GM12878 (cell line): Measurements from ENCODE around the gene NCAPD2. TPM values are rescaled to one million over a fixed set of nuclear protein-coding genes. Genes with fewer than 3 reads are reported as not detected.

Experiments used
- BHLHE40 ChIP-seq, 2 experiments: fragments of 450-650 bp in 1 of 2; IDR thresholded peaks; 2 replicates each; pipeline ENCODE4 v1.6.1; 2011 to 2017; ENCODE audit warnings: low read depth in 2 of 2, borderline replicate concordance in 1 of 2, improper control_type of control experiment in 1 of 2, low read length in 1 of 2, mild to moderate bottlenecking in 1 of 2
- CBX3 ChIP-seq: fragments of 200-600 bp; sonication (generic); IDR thresholded peaks from 2 replicates; pipeline ENCODE4 v1.6.1; 2016; ENCODE audit warnings: low read depth, borderline replicate concordance
- CEBPB ChIP-seq, 2 experiments: fragments of 150-350 bp in 1 of 2; IDR thresholded peaks; 2 replicates each; pipeline ENCODE4 v1.6.1; 2012 to 2014; ENCODE audit warnings: low read depth in 2 of 2, low read length in 2 of 2, borderline replicate concordance in 1 of 2, inconsistent platforms in 1 of 2
- CHD4 ChIP-seq: fragments of 200-600 bp; sonication (generic); IDR thresholded peaks from 2 replicates; pipeline ENCODE4 v1.6.1; 2016; ENCODE audit warnings: mild to moderate bottlenecking
- EZH2 ChIP-seq: IDR thresholded peaks from 2 replicates; pipeline ENCODE4 v1.6.1; 2012; ENCODE audit warnings: low read depth, mild to moderate bottlenecking, control low read depth, inconsistent platforms, low read length, borderline replicate concordance; ENCODE audit not compliant: control insufficient read depth
- HDGF ChIP-seq: fragments of 450-650 bp; IDR thresholded peaks from 2 replicates; pipeline ENCODE4 v1.6.1; 2016; ENCODE audit warnings: antibody characterized with exemption
- MTA2 ChIP-seq: fragments of 450-650 bp; IDR thresholded peaks from 2 replicates; pipeline ENCODE4 v1.6.1; 2016; ENCODE audit warnings: low read depth, mild to moderate bottlenecking, moderate library complexity
- POLR2A ChIP-seq: IDR thresholded peaks from 2 replicates; pipeline ENCODE4 v1.6.1; 2011; ENCODE audit warnings: low read depth, mild to moderate bottlenecking, low read length
- RAD51 ChIP-seq: fragments of 450-650 bp; IDR thresholded peaks from 2 replicates; pipeline ENCODE4 v1.6.1; 2016; ENCODE audit warnings: moderate library complexity, mild to moderate bottlenecking, inconsistent platforms
- RELA ChIP-seq: fragments of 450-650 bp; IDR thresholded peaks from 2 replicates; pipeline ENCODE4 v1.8.0; 2014; ENCODE audit warnings: borderline replicate concordance; ENCODE audit not compliant: partially characterized antibody
- SRF ChIP-seq, 2 experiments: IDR thresholded peaks; 2 replicates each; pipeline ENCODE4 v1.6.1; 2011; ENCODE audit warnings: low read depth in 2 of 2, low read length in 2 of 2, mild to moderate bottlenecking in 1 of 2, moderate library complexity in 1 of 2
- STAT1 ChIP-seq: fragments of 450-650 bp; conservative IDR thresholded peaks from 2 replicates; pipeline ENCODE4 v1.6.1; 2014; ENCODE audit warnings: antibody characterized with exemption, mild to moderate bottlenecking
- TCF12 ChIP-seq: IDR thresholded peaks from 2 replicates; pipeline ENCODE4 v1.6.1; 2011; ENCODE audit warnings: low read depth, mild to moderate bottlenecking, low read length
- WRNIP1 ChIP-seq: IDR thresholded peaks from 2 replicates; pipeline ENCODE4 v1.6.1; 2011; ENCODE audit warnings: low read depth, low read length, improper control_type of control experiment, borderline replicate concordance
- polyA plus RNA-seq, 11 experiments: library from polyadenylated mRNA; depleted of rRNA in 4 of 11; unstranded in 6 of 11; stranded (reverse) in 5 of 11; fragments of >200 nt; fragmentation: Nextera tagmentation in 4 of 11; fragmentation: Illumina TruSeq in 1 of 11; extraction: Ambion mirVana in 4 of 11; extraction: Trizol in 1 of 11; gene quantifications; 1 replicate in 1 of 11; 2 replicates in 10 of 11; pipeline versions ENCODE4 v1.2.1 to v1.2.3, GENCODE V29; 2011 to 2016; ENCODE audit warnings: inconsistent platforms in 2 of 11, missing spikeins in 2 of 11, low read depth in 1 of 11
- total RNA-seq, 4 experiments: library from RNA; depleted of rRNA in 3 of 4; stranded (reverse); fragments of >200 nt in 3 of 4; fragmentation: Illumina TruSeq in 1 of 4; extraction: Trizol in 1 of 4; gene quantifications; 2 replicates each; pipeline versions ENCODE4 v1.2.1 to v1.2.3, GENCODE V29; 2013 to 2021
- TF ChIP-seq, protein P1 (sequence below): IDR thresholded peaks from 2 replicates; pipeline ENCODE4 v1.6.1; 2012; ENCODE audit warnings: improper control_type of control experiment, low read depth, low read length; ENCODE audit not compliant: insufficient replicate concordance
- TF ChIP-seq, protein P2 (sequence below): fragments of 450-650 bp; formaldehyde crosslinking; IDR thresholded peaks from 2 replicates; pipeline ENCODE4 v1.5.0; 2022; ENCODE audit warnings: mild to moderate bottlenecking, missing genetic modification characterization
- TF ChIP-seq, protein P3 (sequence below): fragments of 450-650 bp; IDR thresholded peaks from 2 replicates; pipeline ENCODE4 v1.6.1; 2017; ENCODE audit warnings: mild to moderate bottlenecking, moderate library complexity

NCAPD2 gene
- total and polyA plus RNA-seq, 10 of the 15 experiments (the other 5 are each of a cell fraction or from before 2014, with no cell fraction given) = 24.2 to 160 (median 110) TPM

DNA sequence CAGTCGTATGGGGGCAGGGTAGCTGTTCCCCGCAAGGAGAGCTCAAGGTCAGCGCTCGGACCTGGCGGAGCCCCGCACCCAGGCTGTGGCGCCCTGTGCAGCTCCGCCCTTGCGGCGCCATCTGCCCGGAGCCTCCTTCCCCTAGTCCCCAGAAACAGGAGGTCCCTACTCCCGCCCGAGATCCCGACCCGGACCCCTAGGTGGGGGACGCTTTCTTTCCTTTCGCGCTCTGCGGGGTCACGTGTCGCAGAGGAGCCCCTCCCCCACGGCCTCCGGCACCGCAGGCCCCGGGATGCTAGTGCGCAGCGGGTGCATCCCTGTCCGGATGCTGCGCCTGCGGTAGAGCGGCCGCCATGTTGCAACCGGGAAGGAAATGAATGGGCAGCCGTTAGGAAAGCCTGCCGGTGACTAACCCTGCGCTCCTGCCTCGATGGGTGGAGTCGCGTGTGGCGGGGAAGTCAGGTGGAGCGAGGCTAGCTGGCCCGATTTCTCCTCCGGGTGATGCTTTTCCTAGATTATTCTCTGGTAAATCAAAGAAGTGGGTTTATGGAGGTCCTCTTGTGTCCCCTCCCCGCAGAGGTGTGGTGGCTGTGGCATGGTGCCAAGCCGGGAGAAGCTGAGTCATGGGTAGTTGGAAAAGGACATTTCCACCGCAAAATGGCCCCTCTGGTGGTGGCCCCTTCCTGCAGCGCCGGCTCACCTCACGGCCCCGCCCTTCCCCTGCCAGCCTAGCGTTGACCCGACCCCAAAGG is 41.2 kb downstream of the NCAPD2 start (continued):
- TF ChIP-seq, protein P1, sequence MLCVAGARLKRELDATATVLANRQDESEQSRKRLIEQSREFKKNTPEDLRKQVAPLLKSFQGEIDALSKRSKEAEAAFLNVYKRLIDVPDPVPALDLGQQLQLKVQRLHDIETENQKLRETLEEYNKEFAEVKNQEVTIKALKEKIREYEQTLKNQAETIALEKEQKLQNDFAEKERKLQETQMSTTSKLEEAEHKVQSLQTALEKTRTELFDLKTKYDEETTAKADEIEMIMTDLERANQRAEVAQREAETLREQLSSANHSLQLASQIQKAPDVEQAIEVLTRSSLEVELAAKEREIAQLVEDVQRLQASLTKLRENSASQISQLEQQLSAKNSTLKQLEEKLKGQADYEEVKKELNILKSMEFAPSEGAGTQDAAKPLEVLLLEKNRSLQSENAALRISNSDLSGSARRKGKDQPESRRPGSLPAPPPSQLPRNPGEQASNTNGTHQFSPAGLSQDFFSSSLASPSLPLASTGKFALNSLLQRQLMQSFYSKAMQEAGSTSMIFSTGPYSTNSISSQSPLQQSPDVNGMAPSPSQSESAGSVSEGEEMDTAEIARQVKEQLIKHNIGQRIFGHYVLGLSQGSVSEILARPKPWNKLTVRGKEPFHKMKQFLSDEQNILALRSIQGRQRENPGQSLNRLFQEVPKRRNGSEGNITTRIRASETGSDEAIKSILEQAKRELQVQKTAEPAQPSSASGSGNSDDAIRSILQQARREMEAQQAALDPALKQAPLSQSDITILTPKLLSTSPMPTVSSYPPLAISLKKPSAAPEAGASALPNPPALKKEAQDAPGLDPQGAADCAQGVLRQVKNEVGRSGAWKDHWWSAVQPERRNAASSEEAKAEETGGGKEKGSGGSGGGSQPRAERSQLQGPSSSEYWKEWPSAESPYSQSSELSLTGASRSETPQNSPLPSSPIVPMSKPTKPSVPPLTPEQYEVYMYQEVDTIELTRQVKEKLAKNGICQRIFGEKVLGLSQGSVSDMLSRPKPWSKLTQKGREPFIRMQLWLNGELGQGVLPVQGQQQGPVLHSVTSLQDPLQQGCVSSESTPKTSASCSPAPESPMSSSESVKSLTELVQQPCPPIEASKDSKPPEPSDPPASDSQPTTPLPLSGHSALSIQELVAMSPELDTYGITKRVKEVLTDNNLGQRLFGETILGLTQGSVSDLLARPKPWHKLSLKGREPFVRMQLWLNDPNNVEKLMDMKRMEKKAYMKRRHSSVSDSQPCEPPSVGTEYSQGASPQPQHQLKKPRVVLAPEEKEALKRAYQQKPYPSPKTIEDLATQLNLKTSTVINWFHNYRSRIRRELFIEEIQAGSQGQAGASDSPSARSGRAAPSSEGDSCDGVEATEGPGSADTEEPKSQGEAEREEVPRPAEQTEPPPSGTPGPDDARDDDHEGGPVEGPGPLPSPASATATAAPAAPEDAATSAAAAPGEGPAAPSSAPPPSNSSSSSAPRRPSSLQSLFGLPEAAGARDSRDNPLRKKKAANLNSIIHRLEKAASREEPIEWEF = no peak
- TF ChIP-seq RELA (no peak), MTA2 (no peak), EZH2 (no peak), WRNIP1 (no peak), CEBPB (IDR thresholded peaks at IDR 0.05; ENCODE audit: borderline replicate concordance in 1 of 2, low read depth in 2 of 2, low read length in 2 of 2) (no peak), CHD4 (no peak), POLR2A (peak; percentile 71), SRF (IDR thresholded peaks at IDR 0.05; ENCODE audit: low read depth in 2 of 2, low read length in 2 of 2) (no peak), RAD51 (peak; percentile 84), TCF12 (no peak), BHLHE40 (IDR thresholded peaks at IDR 0.05; ENCODE audit: borderline replicate concordance in 1 of 2, low read depth in 2 of 2, low read length in 1 of 2) (peak; percentile 76 to 91), CBX3 (no peak), STAT1 (no peak), HDGF (peak; percentile 39; the same call in 1 of the 2 replicates)
- TF ChIP-seq, protein P2, sequence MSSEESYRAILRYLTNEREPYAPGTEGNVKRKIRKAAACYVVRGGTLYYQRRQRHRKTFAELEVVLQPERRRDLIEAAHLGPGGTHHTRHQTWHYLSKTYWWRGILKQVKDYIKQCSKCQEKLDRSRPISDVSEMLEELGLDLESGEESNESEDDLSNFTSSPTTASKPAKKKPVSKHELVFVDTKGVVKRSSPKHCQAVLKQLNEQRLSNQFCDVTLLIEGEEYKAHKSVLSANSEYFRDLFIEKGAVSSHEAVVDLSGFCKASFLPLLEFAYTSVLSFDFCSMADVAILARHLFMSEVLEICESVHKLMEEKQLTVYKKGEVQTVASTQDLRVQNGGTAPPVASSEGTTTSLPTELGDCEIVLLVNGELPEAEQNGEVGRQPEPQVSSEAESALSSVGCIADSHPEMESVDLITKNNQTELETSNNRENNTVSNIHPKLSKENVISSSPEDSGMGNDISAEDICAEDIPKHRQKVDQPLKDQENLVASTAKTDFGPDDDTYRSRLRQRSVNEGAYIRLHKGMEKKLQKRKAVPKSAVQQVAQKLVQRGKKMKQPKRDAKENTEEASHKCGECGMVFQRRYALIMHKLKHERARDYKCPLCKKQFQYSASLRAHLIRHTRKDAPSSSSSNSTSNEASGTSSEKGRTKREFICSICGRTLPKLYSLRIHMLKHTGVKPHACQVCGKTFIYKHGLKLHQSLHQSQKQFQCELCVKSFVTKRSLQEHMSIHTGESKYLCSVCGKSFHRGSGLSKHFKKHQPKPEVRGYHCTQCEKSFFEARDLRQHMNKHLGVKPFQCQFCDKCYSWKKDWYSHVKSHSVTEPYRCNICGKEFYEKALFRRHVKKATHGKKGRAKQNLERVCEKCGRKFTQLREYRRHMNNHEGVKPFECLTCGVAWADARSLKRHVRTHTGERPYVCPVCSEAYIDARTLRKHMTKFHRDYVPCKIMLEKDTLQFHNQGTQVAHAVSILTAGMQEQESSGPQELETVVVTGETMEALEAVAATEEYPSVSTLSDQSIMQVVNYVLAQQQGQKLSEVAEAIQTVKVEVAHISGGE (CRISPR knock-in tag) = no peak
- TF ChIP-seq, protein P3, sequence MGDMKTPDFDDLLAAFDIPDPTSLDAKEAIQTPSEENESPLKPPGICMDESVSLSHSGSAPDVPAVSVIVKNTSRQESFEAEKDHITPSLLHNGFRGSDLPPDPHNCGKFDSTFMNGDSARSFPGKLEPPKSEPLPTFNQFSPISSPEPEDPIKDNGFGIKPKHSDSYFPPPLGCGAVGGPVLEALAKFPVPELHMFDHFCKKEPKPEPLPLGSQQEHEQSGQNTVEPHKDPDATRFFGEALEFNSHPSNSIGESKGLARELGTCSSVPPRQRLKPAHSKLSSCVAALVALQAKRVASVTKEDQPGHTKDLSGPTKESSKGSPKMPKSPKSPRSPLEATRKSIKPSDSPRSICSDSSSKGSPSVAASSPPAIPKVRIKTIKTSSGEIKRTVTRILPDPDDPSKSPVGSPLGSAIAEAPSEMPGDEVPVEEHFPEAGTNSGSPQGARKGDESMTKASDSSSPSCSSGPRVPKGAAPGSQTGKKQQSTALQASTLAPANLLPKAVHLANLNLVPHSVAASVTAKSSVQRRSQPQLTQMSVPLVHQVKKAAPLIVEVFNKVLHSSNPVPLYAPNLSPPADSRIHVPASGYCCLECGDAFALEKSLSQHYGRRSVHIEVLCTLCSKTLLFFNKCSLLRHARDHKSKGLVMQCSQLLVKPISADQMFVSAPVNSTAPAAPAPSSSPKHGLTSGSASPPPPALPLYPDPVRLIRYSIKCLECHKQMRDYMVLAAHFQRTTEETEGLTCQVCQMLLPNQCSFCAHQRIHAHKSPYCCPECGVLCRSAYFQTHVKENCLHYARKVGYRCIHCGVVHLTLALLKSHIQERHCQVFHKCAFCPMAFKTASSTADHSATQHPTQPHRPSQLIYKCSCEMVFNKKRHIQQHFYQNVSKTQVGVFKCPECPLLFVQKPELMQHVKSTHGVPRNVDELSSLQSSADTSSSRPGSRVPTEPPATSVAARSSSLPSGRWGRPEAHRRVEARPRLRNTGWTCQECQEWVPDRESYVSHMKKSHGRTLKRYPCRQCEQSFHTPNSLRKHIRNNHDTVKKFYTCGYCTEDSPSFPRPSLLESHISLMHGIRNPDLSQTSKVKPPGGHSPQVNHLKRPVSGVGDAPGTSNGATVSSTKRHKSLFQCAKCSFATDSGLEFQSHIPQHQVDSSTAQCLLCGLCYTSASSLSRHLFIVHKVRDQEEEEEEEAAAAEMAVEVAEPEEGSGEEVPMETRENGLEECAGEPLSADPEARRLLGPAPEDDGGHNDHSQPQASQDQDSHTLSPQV = no peak
